Midbrain (tissue), 1 donor: Measurements from ENCODE around the gene TRNT1.

ENCODE experiments used
- DNase-seq: peaks from one replicate; lab custom pipeline; 2025; lab: John Stamatoyannopoulos, UW

Gene TRNT1

GRCh38 chr3:3178498-3179328 lies 52.0 kb downstream of the TRNT1 start:
- no peak for DNase-seq

GRCh38 chr3:3179407-3180094 lies 52.8 kb downstream of the TRNT1 start, which contains the start of gene CRBN:
CRBN (minus strand) TSS chr3:3179691; CDS start chr3:3179687, 4 bp downstream.
- peak; percentile 95 for DNase-seq

DNA sequence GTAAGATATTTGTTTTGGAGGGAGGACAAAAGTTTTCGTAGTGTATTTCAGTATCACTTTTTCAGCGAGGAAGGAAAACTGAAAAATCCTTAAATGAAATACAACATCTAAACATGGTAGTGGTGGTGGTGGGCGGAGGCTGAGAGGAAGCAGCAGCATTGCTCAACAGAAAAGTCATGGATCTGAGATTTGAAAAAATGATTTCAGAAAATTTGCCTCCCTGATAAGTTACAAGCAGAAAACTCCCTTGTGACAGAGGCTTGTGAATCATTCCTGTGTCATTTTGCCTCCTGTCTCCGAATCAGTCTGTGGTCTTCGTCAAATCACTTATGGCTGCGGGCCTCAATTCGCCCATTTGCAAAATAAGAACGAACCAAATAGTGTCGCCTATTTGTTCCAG lies 53.7 kb downstream of the TRNT1 start:
- no peak for DNase-seq

DNA sequence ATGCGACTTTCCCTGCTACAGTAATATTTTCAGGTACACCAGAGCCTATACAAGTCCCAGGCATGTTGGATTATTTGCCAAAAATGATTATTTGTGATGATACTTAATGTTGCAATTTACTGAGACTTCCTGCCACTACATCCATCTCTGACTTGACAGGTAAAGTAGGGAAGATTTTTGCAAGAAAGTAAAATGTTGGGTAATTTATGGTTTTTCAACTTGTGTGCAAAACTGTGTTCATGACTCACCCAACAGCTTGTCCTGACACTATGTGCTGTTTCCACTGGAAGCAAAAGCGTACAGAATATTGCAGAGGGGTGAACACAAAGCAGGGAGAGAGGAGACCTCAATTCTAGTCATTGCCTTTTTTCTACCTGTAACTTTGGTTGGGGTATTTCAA lies 58.1 kb downstream of the TRNT1 start:
- no peak for DNase-seq

- no peak for DNase-seq
Measured at GRCh38 chr3:3189102-3189727, 62.5 kb downstream of the TRNT1 start.

GRCh38 chr3:3189961-3190360 lies 63.2 kb downstream of the TRNT1 start:
- DNase-seq, result no peak

GRCh38 chr3:3191675-3192285 lies 65.0 kb downstream of the TRNT1 start:
- no peak for DNase-seq

DNA sequence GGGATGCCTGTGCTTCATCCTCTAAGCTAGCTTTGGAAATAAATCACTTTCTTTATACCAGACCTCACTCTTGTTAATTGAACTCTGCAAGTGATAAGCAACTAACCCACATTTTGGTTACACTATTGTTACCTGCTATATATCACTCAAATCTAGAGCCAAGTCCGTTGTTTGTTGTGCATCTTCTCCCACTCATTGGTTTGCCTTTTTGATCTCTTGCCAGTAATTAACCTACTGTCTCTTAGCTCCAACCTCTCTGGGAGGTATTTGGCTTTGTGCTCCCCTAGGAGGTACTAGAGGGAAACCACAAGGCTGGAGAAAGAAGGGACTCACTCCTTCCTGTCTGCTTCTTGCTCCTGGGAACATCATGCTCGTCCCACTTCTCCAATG lies 65.5 kb downstream of the TRNT1 start:
- DNase-seq, result no peak

DNA sequence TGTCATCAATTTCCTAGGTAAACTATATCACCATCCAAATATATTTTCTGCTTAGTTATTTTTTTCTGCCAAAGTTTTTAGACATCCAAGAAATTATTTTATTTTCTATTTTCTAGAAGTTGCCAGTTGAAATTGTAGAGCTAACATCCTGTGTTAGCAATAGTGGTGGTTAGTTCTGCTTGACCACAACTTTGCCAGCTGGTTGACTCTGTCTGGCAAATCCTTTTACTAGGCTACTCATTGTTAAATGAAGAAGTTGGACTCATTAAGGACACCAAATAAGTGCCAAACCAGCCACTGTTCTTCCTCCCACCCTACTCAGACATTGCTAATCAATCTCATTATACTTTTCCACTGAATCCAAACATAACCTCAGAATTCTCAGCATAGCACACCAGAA lies 68.1 kb downstream of the TRNT1 start:
- DNase-seq, result no peak

- DNase-seq, result peak; percentile 23
Measured at GRCh38 chr3:3196148-3196861, 69.6 kb downstream of the TRNT1 start.
